COLO668 (cell line): ENCODE measurements around the gene CERS6.

Source experiments
- DNase-seq: peaks from one replicate; lab custom pipeline; 2025; ENCODE audit not compliant: unreplicated experiment; lab: John Stamatoyannopoulos, UW

CERS6 gene

DNA sequence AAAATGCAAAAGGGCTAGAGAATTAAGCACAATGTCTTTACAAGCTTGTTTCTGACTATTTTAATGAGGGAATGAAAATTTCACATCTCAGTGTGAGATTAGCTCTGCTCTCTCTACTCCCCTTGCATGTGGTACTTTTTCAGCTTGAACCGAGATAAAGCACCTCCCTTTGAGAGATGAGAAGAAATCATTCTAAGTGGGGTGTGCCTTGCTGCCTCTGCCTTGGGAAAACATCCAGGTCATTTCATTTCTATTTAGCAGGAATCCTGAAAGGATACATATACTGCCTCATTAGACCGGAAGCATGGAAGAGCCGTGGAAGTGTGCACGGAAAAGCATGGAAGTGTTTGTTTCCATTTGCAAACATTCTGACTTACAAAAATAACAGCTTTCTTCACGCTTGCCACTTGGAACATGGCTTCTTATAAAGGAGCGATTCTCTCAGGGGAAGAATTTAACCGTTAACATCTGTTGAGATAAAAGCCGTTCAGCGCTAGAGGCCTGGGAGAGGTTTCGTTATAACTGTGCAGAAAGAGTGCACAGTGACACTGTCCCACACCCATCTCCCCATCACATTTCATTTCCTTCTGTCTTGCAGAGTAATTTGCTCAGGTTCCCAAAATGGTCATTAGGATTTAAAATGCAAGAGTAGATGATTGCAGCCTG, 363.1 kb downstream of the CERS6 start:
- DNase-seq, result no peak

DNA sequence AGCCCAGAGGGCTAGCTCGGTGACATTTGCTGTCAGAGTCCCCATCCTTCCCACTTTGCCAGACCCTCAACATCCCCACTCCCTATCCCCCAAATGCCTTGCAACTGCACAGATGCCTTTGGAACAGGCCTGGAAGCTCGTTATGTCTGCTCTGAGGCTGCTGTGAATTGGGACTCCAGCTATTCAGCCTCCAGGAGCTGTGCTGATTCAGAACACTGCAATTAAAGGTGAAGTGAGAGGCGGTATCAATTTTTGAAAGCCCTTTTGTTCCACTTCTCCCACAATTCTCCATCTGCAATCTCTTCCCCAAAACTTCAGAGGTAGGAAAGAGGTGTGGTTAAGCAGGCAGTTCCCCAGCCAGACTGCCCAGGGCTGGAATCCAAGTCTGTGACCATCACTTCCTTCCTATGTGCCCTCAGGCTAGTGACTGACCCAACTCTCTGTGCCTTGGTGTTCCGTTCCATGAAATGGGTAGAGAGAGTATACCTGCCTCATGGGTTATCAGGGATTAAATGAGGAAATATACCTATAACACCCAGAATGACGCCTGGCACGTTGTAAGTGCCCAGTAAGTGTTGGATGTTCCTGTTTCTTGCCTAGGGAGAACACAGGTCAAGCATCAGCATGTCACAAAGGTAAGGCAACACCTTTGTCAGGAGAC, 363.9 kb downstream of the CERS6 start:
- DNase-seq, result no peak

GRCh38 chr2:168821577-168821976, 365.5 kb downstream of the CERS6 start:
- DNase-seq, result no peak

DNA sequence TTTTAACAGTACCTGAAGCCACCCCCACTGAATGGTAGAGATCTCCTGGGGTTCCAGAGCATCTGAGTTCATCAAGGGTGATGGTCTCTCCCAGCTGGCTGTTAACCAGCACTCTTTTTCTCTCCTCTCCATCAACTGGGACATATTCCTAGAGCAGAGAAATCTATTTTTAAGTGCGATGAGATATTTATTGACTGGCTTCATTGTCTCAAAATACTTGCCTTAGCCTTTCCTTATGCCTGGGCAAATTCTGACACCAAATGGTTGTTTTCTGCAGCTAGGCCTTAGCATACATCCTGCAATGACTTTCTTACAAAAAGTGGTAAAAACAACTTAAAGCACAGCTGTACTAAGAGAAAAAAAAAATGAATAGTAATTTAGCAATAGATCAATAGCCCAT, 365.9 kb downstream of the CERS6 start:
- DNase-seq, result no peak
